Suppressor macrophage treated with lipopolysaccharide for 4 hours (primary cell): ENCODE results near the gene PYCR2.
"Not testable (repeated sequence)": the region's sequence is repeated elsewhere in the genome, so short reads cannot be mapped to it uniquely, and the experiment has no call there.

Experiments
- DNase-seq: peaks from one replicate; pipeline ENCODE4 v3.0.0-alpha.2; 2020

The PYCR2 gene

GRCh38 chr1:225888898-225889601 is 35.0 kb downstream of the PYCR2 start, which contains the start of gene LEFTY1:
LEFTY1 (minus strand) TSS chr1:225889146; CDS start chr1:225889066, 80 bp downstream.
- no peak for DNase-seq

- no peak for DNase-seq
Observed at GRCh38 chr1:225888289-225888897, 35.7 kb downstream of the PYCR2 start.

GRCh38 chr1:225887554-225888288 is 36.3 kb downstream of the PYCR2 start:
- not testable (repeated sequence) for DNase-seq

- DNase-seq, result no peak
Observed at GRCh38 chr1:225887030-225887314, 37.1 kb downstream of the PYCR2 start.

GRCh38 chr1:225886159-225887029 is 37.7 kb downstream of the PYCR2 start:
- no peak for DNase-seq

GRCh38 chr1:225885336-225885735 is 38.7 kb downstream of the PYCR2 start:
- peak; percentile 62 for DNase-seq

- no peak for DNase-seq
Observed at GRCh38 chr1:225883616-225884265, 40.3 kb downstream of the PYCR2 start.

GRCh38 chr1:225882694-225883615 is 41.1 kb downstream of the PYCR2 start:
- DNase-seq, result peak; percentile 37

- peak; percentile 96 for DNase-seq
Observed at GRCh38 chr1:225881959-225882693, 41.9 kb downstream of the PYCR2 start, which contains the start of gene TMEM63A. TMEM63A (minus strand) TSS chr1:225882380; CDS start chr1:225877580, 4,800 bp downstream.

- DNase-seq, result peak; percentile 51
Observed at GRCh38 chr1:225881081-225881958, 42.7 kb downstream of the PYCR2 start.

- no peak for DNase-seq
Observed at GRCh38 chr1:225880636-225881035, 43.4 kb downstream of the PYCR2 start.

- DNase-seq, result no peak
Observed at GRCh38 chr1:225880222-225880588, 43.8 kb downstream of the PYCR2 start.

- no peak for DNase-seq
Observed at GRCh38 chr1:225879521-225880221, 44.4 kb downstream of the PYCR2 start.

GRCh38 chr1:225878282-225878681 is 45.8 kb downstream of the PYCR2 start:
- no peak for DNase-seq

- DNase-seq, result peak; percentile 62
Observed at GRCh38 chr1:225877580-225877979, 46.5 kb downstream of the PYCR2 start.

- DNase-seq, result no peak
Observed at GRCh38 chr1:225876900-225877510, 47.0 kb downstream of the PYCR2 start.

- no peak for DNase-seq
Observed at GRCh38 chr1:225875044-225875815, 48.8 kb downstream of the PYCR2 start.

- DNase-seq, result no peak
Observed at GRCh38 chr1:225874431-225874830, 49.6 kb downstream of the PYCR2 start.
